IPS-18a (cell line): Measurements from ENCODE around the gene AFAP1L2.

Experiments
- H3K27ac ChIP-seq: one replicate; pipeline ENCODE4 v1.5.1; 2013; ENCODE audit warnings: low read length
- H3K27me3 ChIP-seq: one replicate; pipeline ENCODE4 v1.6.1; 2013; ENCODE audit warnings: mild to moderate bottlenecking, low read length; ENCODE audit not compliant: control insufficient read depth, insufficient read depth
- H3K36me3 ChIP-seq: one replicate; pipeline ENCODE4 v1.6.1; 2013; ENCODE audit warnings: low read depth, low read length; ENCODE audit not compliant: control insufficient read depth
- H3K4me1 ChIP-seq: one replicate; pipeline ENCODE4 v1.6.1; 2013; ENCODE audit warnings: low read depth, low read length; ENCODE audit not compliant: control insufficient read depth
- H3K4me3 ChIP-seq: one replicate; pipeline ENCODE4 v1.5.1; 2013; ENCODE audit warnings: low read length
- H3K9ac ChIP-seq: one replicate; pipeline ENCODE4 v1.6.1; 2013; ENCODE audit warnings: mild to moderate bottlenecking, low read length, moderate library complexity
- H3K9me3 ChIP-seq: one replicate; pipeline ENCODE4 v1.6.1; 2013; ENCODE audit warnings: low read depth, low read length; ENCODE audit not compliant: control insufficient read depth

AFAP1L2 gene

DNA sequence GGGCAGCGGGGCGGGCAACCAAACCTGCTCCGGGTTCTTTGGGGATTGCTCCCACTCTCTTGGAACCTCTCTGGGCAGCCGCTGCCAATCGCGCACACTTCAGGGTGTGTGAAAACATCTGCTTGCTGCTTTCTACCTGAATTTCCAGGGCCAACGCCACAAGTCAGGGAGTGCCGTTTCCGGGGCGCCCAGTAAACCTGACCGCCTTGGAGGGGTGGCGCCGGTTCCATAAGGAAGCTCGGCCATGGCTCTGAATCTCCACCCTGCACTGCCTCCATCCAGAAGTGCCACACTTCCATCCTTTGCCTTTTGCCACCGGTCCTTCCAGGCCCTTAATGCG lies 679 bp upstream of the AFAP1L2 start:
- Histone ChIP-seq H3K27me3 (peaks cover 72% of the 10 kb centered on the region), H3K27ac (no peak overlapping the region), H3K9ac (no peak overlapping the region), H3K36me3 (no peaks in the 10 kb centered on the region), H3K4me1 (peaks cover 23% of the 10 kb centered on the region), H3K4me3 (peak overlapping the region; percentile 70), H3K9me3 (no peaks in the 10 kb centered on the region)

DNA sequence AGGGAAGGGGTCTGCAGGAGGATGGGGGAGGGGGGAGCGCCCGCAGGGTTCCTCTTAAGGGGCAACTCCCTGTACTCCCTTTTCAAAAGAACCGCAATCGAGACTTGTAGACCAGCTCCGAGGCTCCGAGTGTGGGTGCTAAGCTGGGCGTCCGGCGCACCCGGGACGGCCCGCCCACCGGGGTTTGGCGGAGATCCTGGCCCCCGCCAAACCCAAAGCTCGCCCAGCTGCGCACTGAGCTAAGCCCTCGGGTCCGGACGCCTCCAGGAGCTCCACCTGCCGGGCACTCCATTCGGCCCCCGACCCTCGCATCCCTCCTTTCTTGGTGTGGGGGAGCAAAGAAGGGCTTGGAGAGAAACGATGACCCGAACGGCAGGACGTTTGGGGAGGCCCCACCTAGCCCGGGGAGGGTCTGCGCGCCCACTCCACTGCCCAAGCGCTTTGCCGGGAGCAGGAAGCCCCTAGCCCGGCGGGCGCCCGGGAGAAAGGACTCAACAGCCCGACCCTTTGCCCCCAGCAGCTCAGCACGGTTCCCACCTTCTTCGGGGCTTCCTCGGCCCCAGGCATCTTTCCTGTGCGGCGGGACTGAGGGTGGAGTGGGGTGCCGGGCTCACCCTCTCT lies 651 bp downstream of the AFAP1L2 start:
- Histone ChIP-seq H3K27ac (no peak overlapping the region), H3K9ac (peak overlapping the region; percentile 21), H3K27me3 (peaks cover 66% of the 10 kb centered on the region), H3K4me3 (peak overlapping the region; percentile 70), H3K4me1 (peaks cover 12% of the 10 kb centered on the region), H3K36me3 (no peaks in the 10 kb centered on the region), H3K9me3 (no peaks in the 10 kb centered on the region)

DNA sequence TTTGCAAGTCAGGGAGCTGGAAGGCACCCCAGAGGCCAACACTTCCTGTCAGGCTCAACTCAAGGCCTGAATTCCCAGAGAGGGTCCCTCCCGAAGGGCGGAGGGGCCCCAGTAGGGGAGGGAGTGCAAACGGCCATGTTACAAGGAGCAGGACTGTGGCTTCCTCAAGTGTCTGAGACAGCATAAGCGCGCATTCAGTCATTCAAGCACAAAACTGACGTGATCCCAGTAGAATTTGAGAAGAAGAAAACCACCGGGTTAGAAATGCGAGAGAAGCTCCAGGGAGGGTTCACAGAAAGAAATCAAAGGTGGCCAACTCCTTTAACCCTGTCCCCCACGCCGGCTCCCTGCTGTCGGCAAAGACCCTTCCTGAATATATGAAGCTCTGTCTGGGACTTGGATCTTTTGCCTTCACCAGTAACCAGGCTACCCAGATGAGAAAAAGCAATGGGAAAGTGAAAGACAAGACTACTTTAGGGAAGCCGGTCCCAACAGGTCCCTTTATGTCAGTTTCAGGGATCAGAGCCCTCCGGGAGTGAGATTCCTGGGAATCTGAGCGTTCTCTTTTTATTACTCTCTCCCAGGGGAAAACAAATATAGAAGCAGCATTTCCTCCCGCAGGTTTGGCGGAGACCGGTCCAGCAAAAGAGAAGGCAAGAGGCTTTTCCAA lies 1.3 kb downstream of the AFAP1L2 start:
- peaks cover 11% of the 10 kb centered on the region for H3K4me1 ChIP-seq
- no peaks in the 10 kb centered on the region for H3K9me3 ChIP-seq
- no peak overlapping the region for H3K27ac ChIP-seq
- no peaks in the 10 kb centered on the region for H3K36me3 ChIP-seq
- H3K27me3 ChIP-seq = peaks cover 61% of the 10 kb centered on the region
- H3K9ac ChIP-seq = peak overlapping the region; percentile 21
- peak overlapping the region; percentile 70 for H3K4me3 ChIP-seq

DNA sequence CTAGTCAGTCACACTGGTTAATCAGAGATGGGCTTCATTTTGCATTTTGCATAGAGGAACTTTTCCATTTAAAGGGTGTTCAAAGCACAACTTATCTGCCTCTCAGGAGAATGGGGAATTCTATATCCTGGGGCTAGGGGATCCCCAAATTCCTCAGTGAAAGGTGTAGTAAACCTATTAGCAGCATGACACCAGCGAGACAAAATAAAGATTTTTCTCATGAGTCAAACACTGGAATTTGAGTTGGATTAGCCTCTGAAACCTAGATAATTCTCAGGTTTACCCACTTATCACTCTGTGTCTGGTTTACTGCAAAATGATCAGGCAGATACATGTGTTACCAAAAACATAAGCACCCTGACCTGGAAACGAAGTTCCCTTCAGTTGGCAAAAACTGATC lies 2.1 kb downstream of the AFAP1L2 start:
- peaks cover 57% of the 10 kb centered on the region for H3K27me3 ChIP-seq
- H3K27ac ChIP-seq = no peak overlapping the region
- peaks cover 11% of the 10 kb centered on the region for H3K4me1 ChIP-seq

DNA sequence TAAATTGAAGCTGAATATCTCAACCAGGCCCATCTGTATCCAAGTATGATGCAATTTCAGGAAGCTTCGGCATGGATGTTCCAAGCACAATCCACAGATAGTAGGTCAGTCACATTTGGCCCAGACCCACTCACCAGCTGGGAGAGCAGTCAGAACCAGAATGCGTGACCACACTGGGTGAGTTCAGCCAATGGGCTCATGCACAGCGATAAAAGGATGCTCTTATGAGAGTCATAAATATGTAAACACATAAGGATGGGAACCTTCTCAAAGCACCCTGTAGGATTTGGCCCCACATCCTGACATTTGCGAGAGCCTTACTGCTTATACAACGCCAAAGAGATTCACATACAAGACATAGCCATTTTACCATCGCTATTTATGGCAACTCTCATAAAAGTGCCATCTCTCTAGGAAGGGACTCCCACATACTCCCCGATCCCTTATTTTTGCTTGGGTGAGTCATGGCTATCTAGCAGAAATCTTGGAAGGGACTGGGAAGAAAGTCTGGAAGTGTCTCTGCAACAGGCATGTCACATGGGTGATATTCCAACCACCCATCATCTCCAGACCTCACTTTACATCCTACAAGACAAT lies 3.0 kb downstream of the AFAP1L2 start:
- peaks cover 52% of the 10 kb centered on the region for H3K27me3 ChIP-seq

More for the DNA sequence above, 2.1 kb downstream of the AFAP1L2 start:
- no peak overlapping the region for H3K4me3 ChIP-seq
- no peak overlapping the region for H3K9ac ChIP-seq
- no peaks in the 10 kb centered on the region for H3K9me3 ChIP-seq
- H3K36me3 ChIP-seq = no peaks in the 10 kb centered on the region

DNA sequence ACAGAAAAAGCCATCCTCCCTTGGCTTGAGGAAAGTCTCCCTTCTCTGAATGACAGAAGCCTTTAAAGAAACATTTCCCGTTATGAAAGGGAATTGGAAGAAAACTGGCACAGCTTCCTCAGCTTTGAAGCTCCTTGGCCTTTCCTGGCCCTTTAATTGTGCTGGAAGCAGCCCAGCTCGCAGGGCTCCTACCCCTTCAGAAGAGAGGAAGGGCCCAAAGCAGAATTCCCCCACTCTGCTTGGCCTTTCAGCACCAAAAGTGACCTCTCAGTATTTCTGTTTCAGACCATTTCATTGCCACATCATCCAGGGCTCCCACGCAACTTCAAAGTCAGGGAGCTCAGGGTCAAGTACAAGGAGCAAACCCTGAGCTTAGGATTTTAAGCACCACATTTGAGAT lies 4.2 kb downstream of the AFAP1L2 start:
- no peak overlapping the region for H3K9ac ChIP-seq
- H3K4me1 ChIP-seq = peaks cover 11% of the 10 kb centered on the region
- H3K9me3 ChIP-seq = no peaks in the 10 kb centered on the region
- H3K27ac ChIP-seq = no peak overlapping the region
- no peaks in the 10 kb centered on the region for H3K36me3 ChIP-seq
- H3K4me3 ChIP-seq = no peak overlapping the region
- H3K27me3 ChIP-seq = peaks cover 40% of the 10 kb centered on the region

More for the DNA sequence above, 3.0 kb downstream of the AFAP1L2 start:
- H3K27ac ChIP-seq = no peak overlapping the region
- peaks cover 11% of the 10 kb centered on the region for H3K4me1 ChIP-seq
- H3K9ac ChIP-seq = no peak overlapping the region
- no peaks in the 10 kb centered on the region for H3K9me3 ChIP-seq
- no peaks in the 10 kb centered on the region for H3K36me3 ChIP-seq
- no peak overlapping the region for H3K4me3 ChIP-seq

DNA sequence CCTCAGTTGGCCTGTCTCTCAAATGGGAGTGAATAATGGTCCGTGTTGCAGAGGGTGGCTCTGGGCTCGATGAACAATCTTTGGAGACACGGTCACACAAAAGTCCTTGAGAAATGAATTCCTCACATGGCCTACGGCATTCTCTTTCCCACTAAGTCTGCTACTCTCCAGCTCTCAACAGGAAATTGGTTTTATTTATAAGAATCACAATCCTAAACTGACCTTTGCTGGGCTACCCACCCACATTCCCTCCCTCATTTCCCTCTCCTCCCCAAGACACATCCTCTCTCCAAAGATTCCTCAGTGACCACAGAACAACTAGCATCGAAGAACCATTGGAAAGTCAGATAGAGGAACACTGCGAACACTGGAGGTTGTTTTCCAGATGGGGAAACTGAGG lies 4.7 kb downstream of the AFAP1L2 start:
- no peaks in the 10 kb centered on the region for H3K9me3 ChIP-seq
- H3K4me3 ChIP-seq = no peak overlapping the region
- peaks cover 35% of the 10 kb centered on the region for H3K27me3 ChIP-seq
- H3K4me1 ChIP-seq = peaks cover 11% of the 10 kb centered on the region
- H3K9ac ChIP-seq = no peak overlapping the region
- no peaks in the 10 kb centered on the region for H3K36me3 ChIP-seq
- H3K27ac ChIP-seq = no peak overlapping the region

DNA sequence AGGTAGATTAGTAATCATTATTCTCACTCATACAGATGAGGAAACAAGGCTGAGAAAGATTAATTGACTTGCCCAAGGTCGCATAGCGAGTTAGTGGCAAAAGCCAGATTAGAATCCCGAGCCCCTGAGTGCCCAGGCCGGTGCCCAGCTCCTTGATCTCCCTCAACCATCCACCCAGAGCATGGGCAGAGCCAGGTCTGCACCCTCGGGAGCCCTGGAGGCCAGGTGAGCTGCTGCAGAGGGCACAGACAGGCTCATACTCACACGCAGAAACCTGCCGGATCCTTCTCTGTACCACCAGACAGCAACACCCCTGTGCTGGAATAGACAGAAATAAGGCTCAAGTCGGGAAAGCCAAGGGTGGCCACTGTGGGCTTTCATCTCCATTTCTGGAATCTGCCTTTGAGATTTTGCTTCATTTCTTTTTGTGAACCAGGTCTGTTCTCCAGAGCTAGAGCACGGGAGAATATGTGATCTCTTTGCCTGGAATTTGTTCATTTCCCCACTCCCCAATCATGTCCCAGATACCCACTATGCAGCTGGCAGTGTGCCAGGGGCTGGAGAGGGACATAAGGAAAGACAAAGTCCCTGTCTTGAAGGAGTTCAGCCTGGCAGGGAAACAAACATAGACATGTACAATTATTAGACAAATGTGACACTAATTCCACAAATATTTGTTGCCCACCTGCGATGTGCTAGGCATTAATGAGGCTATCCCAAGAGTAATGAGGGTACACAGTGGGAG lies 5.5 kb downstream of the AFAP1L2 start:
- Histone ChIP-seq H3K4me1 (peaks cover 14% of the 10 kb centered on the region), H3K9me3 (no peaks in the 10 kb centered on the region), H3K4me3 (no peak overlapping the region), H3K9ac (no peak overlapping the region), H3K27me3 (peaks cover 27% of the 10 kb centered on the region), H3K36me3 (no peaks in the 10 kb centered on the region), H3K27ac (no peak overlapping the region)

DNA sequence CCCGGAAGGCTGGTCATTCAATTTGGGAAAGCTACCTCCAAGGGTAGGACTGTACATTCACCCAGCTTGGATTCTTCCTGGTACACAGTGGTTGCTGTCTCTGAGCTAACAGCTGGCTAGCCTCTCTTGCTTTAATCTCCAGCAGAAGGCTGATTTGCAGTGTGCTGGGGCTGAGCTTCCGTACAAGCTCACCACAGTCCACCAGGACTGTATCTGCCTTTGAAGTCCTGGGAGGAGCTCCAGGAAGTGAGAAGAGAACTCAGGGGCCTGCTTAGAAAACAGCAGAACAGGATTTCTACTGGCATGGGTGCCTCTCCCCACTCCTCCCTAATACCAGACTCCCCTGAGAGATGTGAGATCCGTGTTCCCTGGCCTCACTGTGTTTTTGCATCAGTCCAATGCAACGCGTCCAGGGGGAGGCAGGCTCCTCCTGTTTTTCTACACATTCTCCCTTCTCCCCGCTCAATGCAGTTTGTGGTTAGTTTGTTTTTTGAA lies 6.6 kb downstream of the AFAP1L2 start:
- Histone ChIP-seq H3K36me3 (no peaks in the 10 kb centered on the region), H3K27ac (no peak overlapping the region), H3K4me1 (peaks cover 12% of the 10 kb centered on the region), H3K9me3 (no peaks in the 10 kb centered on the region), H3K4me3 (no peak overlapping the region), H3K9ac (no peak overlapping the region), H3K27me3 (peaks cover 17% of the 10 kb centered on the region)

DNA sequence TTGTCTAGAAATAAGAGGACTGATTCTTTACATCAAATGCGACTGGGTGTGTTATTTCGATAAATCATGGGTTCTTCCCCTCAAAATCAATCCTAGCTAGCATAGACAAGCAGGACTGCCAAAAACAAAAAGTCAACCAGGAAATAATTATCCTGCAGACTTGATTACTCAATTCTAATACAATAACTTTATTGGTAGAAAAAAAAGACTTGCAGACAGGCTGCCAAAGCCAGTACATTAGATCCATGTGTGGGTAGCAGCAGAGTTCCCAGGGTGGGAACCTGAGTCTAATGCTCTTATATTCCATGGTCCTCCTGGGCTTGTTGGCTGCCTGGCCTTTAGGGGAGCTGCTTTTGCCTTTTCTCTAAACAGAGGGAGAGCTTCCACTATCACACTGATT lies 7.8 kb downstream of the AFAP1L2 start:
- H3K27me3 ChIP-seq = peaks cover 4% of the 10 kb centered on the region
- H3K9ac ChIP-seq = no peak overlapping the region
- peaks cover 7% of the 10 kb centered on the region for H3K4me1 ChIP-seq
- no peaks in the 10 kb centered on the region for H3K36me3 ChIP-seq
- no peak overlapping the region for H3K4me3 ChIP-seq
- no peaks in the 10 kb centered on the region for H3K9me3 ChIP-seq
- no peak overlapping the region for H3K27ac ChIP-seq

DNA sequence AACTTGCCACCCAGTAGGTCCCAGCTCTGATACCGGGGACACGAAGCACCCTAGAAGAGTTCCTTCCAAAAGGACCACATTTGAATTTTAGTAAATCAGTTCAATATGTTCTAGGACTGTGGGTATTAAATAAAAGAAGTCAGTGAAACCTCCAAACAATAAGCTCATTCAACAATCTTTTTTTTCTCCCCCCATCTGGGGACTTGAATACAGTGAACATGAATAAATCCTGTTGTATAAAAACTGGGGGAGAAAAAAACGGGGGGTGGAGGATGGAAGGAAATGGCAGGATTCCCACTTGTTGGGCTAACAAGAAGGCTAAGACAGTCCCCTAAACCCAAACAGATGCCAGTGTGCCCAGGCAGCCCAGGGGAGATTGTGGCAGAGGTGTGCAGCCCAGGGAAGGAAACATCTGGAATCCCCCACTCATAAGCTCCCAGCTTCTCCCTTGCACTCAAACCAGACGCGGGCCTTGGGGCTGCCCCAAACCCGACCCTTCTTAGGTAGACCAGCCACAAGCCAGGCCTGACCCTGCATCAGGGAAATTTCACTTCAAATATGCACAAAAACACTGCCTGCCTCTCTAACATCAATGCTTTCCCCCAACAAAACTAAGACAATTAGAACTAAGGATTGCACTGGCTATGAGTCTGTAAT lies 8.8 kb downstream of the AFAP1L2 start:
- Histone ChIP-seq H3K4me1 (peaks cover 7% of the 10 kb centered on the region), H3K9ac (no peak overlapping the region), H3K27me3 (no peaks in the 10 kb centered on the region), H3K36me3 (no peaks in the 10 kb centered on the region), H3K9me3 (no peaks in the 10 kb centered on the region), H3K27ac (no peak overlapping the region), H3K4me3 (no peak overlapping the region)
